GM12878 (cell line): Measurements from ENCODE around the gene KRT28. TPM values are rescaled to one million over a fixed set of nuclear protein-coding genes. Genes with fewer than 3 reads are reported as not detected.

Experiments used
- ATAC-seq: fragments of 200-7000 bp; cut with Tn5 transposase; 3 replicates; pipeline ENCODE4 v1.9.1; 2020; ENCODE audit warnings: mild to moderate bottlenecking, moderate library complexity
- BruUV-seq: library from RNA; stranded (reverse); fragments of 400-500 nt; replicated peaks from 2 replicates; lab custom pipeline; 2021; lab: Mats Ljungman, UMichigan
- CTCF ChIA-PET: fragments of 300-600 bp; sonication (Branson Sonifier 250); formaldehyde crosslinking; extraction: SDS; loops from one replicate; lab custom pipeline; 2021; ENCODE audit warnings: inconsistent platforms; lab: Yijun Ruan, JAX
- POLR2A ChIA-PET: fragments of 350-600 bp; formaldehyde crosslinking; extraction: SDS; loops from one replicate; lab custom pipeline; 2021; ENCODE audit warnings: inconsistent platforms; lab: Charles Lee
- RAD21 ChIA-PET: fragments of 300-600 bp; sonication (Branson Sonifier 250); formaldehyde crosslinking; loops from one replicate; lab custom pipeline; 2023; ENCODE audit warnings: antibody characterized with exemption; ENCODE audit not compliant: unreplicated experiment; lab: Charles Lee
- SMC1A ChIA-PET: fragments of 300-600 bp; sonication (Branson Sonifier 250); formaldehyde crosslinking; loops from one replicate; lab custom pipeline; 2023; ENCODE audit not compliant: unreplicated experiment, uncharacterized antibody; lab: Charles Lee
- DNase-seq: peaks from one replicate; pipeline ENCODE4 v3.0.0-alpha.2; 2011; ENCODE audit warnings: low read depth, low spot score
- FAIRE-seq: peaks from 3 replicates; lab custom pipeline; 2011; peaks lifted over from hg19 to GRCh38; lab: Jason Lieb, UNC
- H2AFZ ChIP-seq: 2 replicates; pipeline ENCODE4 v1.6.0; 2011; ENCODE audit warnings: low read depth, low read length, control low read depth; ENCODE audit not compliant: control insufficient read depth
- H3K27ac ChIP-seq: 2 replicates; pipeline ENCODE4 v1.5.1; 2011; ENCODE audit warnings: control low read depth; ENCODE audit not compliant: control insufficient read depth, insufficient read depth
- H3K27me3 ChIP-seq, 2 experiments: replicated peaks in 1 of 2; 2 replicates each; pipeline versions ENCODE4 v1.6.0 to v1.6.1; 2011; ENCODE audit warnings: low read length in 1 of 2; ENCODE audit not compliant: control insufficient read depth in 2 of 2, insufficient read depth in 2 of 2
- H3K36me3 ChIP-seq, 2 experiments: 2 replicates each; pipeline ENCODE4 v1.5.1; 2011; ENCODE audit warnings: low read length in 1 of 2; ENCODE audit not compliant: control insufficient read depth in 2 of 2, insufficient read depth in 2 of 2
- H3K4me1 ChIP-seq: 2 replicates; pipeline ENCODE4 v1.6.1; 2011; ENCODE audit warnings: mild to moderate bottlenecking, low read length, moderate library complexity, mixed read lengths; ENCODE audit not compliant: control insufficient read depth, insufficient read depth
- H3K4me2 ChIP-seq: 2 replicates; pipeline ENCODE4 v1.6.0; 2011; ENCODE audit warnings: control low read depth; ENCODE audit not compliant: control insufficient read depth, insufficient read depth
- H3K4me3 ChIP-seq: fragments of 200-600 bp; sonication (generic); 2 replicates; pipeline ENCODE4 v1.5.1; 2016
- H3K79me2 ChIP-seq: 2 replicates; pipeline ENCODE4 v1.6.0; 2011; ENCODE audit warnings: low read length; ENCODE audit not compliant: control insufficient read depth, insufficient read depth
- H3K9ac ChIP-seq: 2 replicates; pipeline ENCODE4 v1.8.0; 2011; ENCODE audit warnings: low read length, control low read depth, mixed read lengths; ENCODE audit not compliant: control insufficient read depth, insufficient read depth
- H3K9me3 ChIP-seq: replicated peaks from 3 replicates; pipeline ENCODE4 v1.5.1; 2011; ENCODE audit warnings: mild to moderate bottlenecking, low read length; ENCODE audit not compliant: control insufficient read depth, insufficient read depth
- H4K20me1 ChIP-seq: 2 replicates; pipeline ENCODE4 v1.6.0; 2011; ENCODE audit not compliant: control insufficient read depth, insufficient read depth
- BHLHE40 ChIP-seq, 2 experiments: fragments of 450-650 bp in 1 of 2; IDR thresholded peaks; 2 replicates each; pipeline ENCODE4 v1.6.1; 2011 to 2017; ENCODE audit warnings: low read depth in 2 of 2, borderline replicate concordance in 1 of 2, improper control_type of control experiment in 1 of 2, low read length in 1 of 2, mild to moderate bottlenecking in 1 of 2
- BRCA1 ChIP-seq: IDR thresholded peaks from 2 replicates; pipeline ENCODE4 v1.6.1; 2011; ENCODE audit warnings: low read depth, low read length, improper control_type of control experiment
- CEBPB ChIP-seq, 2 experiments: fragments of 150-350 bp in 1 of 2; IDR thresholded peaks; 2 replicates each; pipeline ENCODE4 v1.6.1; 2012 to 2014; ENCODE audit warnings: low read depth in 2 of 2, low read length in 2 of 2, borderline replicate concordance in 1 of 2, inconsistent platforms in 1 of 2
- EGR1 ChIP-seq, 2 experiments: IDR thresholded peaks; 1 replicate in 1 of 2; 2 replicates in 1 of 2; pipeline ENCODE4 v1.6.1; 2011 to 2012; ENCODE audit warnings: low read depth in 2 of 2, low read length in 2 of 2, borderline replicate concordance in 1 of 2, mild to moderate bottlenecking in 1 of 2, moderate library complexity in 1 of 2
- EP300 ChIP-seq, 2 experiments: fragments of 150-350 bp in 1 of 2; IDR thresholded peaks; 2 replicates each; pipeline ENCODE4 v1.6.1; 2011 to 2012; ENCODE audit warnings: low read depth in 2 of 2, low read length in 2 of 2, borderline replicate concordance in 1 of 2, improper control_type of control experiment in 1 of 2, inconsistent platforms in 1 of 2; ENCODE audit not compliant: control insufficient read depth in 1 of 2
- EZH2 ChIP-seq: IDR thresholded peaks from 2 replicates; pipeline ENCODE4 v1.6.1; 2012; ENCODE audit warnings: low read depth, mild to moderate bottlenecking, control low read depth, inconsistent platforms, low read length, borderline replicate concordance; ENCODE audit not compliant: control insufficient read depth
- KLF5 ChIP-seq: fragments of 450-650 bp; IDR thresholded peaks from 2 replicates; pipeline ENCODE4 v1.6.1; 2014; ENCODE audit warnings: mild to moderate bottlenecking; ENCODE audit not compliant: partially characterized antibody
- LARP7 ChIP-seq: fragments of 450-650 bp; IDR thresholded peaks from 2 replicates; pipeline ENCODE4 v1.6.1; 2017; ENCODE audit warnings: mild to moderate bottlenecking
- MEF2B ChIP-seq: fragments of 450-650 bp; IDR thresholded peaks from 2 replicates; pipeline ENCODE4 v1.6.1; 2018; ENCODE audit warnings: mild to moderate bottlenecking, moderate library complexity; ENCODE audit not compliant: partially characterized antibody, poor library complexity, severe bottlenecking
- NFYB ChIP-seq: IDR thresholded peaks from 2 replicates; pipeline ENCODE4 v1.6.1; 2011; ENCODE audit warnings: low read depth, mild to moderate bottlenecking, low read length, improper control_type of control experiment, moderate library complexity; ENCODE audit not compliant: insufficient read depth
- POLR2AphosphoS2 ChIP-seq: IDR thresholded peaks from 2 replicates; pipeline ENCODE4 v1.6.1; 2011; ENCODE audit warnings: low read depth, mild to moderate bottlenecking, low read length, improper control_type of control experiment, moderate library complexity
- SP1 ChIP-seq: IDR thresholded peaks from one replicate; pipeline ENCODE4 v1.6.1; 2011; ENCODE audit warnings: low read depth, low read length
- ZNF274 ChIP-seq: IDR thresholded peaks from one replicate; pipeline ENCODE4 v1.8.0; 2011; ENCODE audit not compliant: insufficient read length, insufficient read depth
- in situ Hi-C: fragments of 300-500 bp; cut with MboI; formaldehyde crosslinking; loops from 9 replicates; pipeline ENCODE4 v1.14.3; 2018; ENCODE audit warnings: mixed read lengths
- intact Hi-C: fragments of 100-400 bp; cut with micrococcal nuclease; formaldehyde crosslinking; loops from one replicate; pipeline ENCODE4 v1.14.2; 2022; ENCODE audit not compliant: unreplicated experiment
- polyA plus RNA-seq, 11 experiments: library from polyadenylated mRNA; depleted of rRNA in 4 of 11; unstranded in 6 of 11; stranded (reverse) in 5 of 11; fragments of >200 nt; fragmentation: Nextera tagmentation in 4 of 11; fragmentation: Illumina TruSeq in 1 of 11; extraction: Ambion mirVana in 4 of 11; extraction: Trizol in 1 of 11; gene quantifications; 1 replicate in 1 of 11; 2 replicates in 10 of 11; pipeline versions ENCODE4 v1.2.1 to v1.2.3, GENCODE V29; 2011 to 2016; ENCODE audit warnings: inconsistent platforms in 2 of 11, missing spikeins in 2 of 11, low read depth in 1 of 11
- total RNA-seq, 4 experiments: library from RNA; depleted of rRNA in 3 of 4; stranded (reverse); fragments of >200 nt in 3 of 4; fragmentation: Illumina TruSeq in 1 of 4; extraction: Trizol in 1 of 4; gene quantifications; 2 replicates each; pipeline versions ENCODE4 v1.2.1 to v1.2.3, GENCODE V29; 2013 to 2021
- TF ChIP-seq, protein P1 (sequence below): fragments of 450-650 bp; IDR thresholded peaks from 2 replicates; pipeline ENCODE4 v1.6.1; 2017; ENCODE audit warnings: antibody characterized with exemption, mild to moderate bottlenecking, moderate library complexity
- TF ChIP-seq, protein P2 (sequence below): fragments of 450-650 bp; IDR thresholded peaks from 2 replicates; pipeline ENCODE4 v1.6.1; 2017; ENCODE audit warnings: borderline replicate concordance

The KRT28 gene
- total and polyA plus RNA-seq, 10 of the 15 experiments (the other 5 are each of a cell fraction or from before 2014, with no cell fraction given), result not detected

DNA sequence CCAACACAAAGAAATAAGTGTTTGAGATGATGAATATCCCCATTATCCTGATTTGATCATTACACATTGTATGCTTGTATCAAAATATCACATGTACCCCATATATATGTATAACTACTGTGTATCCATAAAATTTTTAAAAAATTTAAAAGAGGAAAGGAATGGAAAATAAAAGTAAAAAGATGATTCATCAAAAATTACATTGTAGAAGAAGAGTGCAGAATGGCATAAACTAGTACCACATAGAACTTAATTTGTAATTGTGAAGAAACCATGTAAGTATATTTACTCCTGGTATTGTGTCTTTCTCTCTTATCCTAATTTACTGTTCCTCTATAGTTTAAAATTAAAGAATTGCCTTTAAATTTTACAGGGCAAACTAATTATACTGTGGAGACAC is 34.1 kb upstream of the KRT28 start:
- Histone ChIP-seq H4K20me1 (no peaks in the 10 kb centered on the region), H3K4me3 (no peak overlapping the region), H3K9me3 (no peaks in the 10 kb centered on the region), H3K27me3 (no peaks in the 10 kb centered on the region), H3K36me3 (peaks cover 0 to 3% of the 10 kb centered on the region in 2 experiments; a peak in 1 of 4 replicates), H3K27ac (no peak overlapping the region), H3K4me1 (no peaks in the 10 kb centered on the region), H2AFZ (no peak overlapping the region), H3K9ac (no peak overlapping the region), H3K4me2 (no peak overlapping the region), H3K79me2 (no peaks in the 10 kb centered on the region)
- BruUV-seq, result no TSS peak
- intact Hi-C loops, result no loop called here
- in situ Hi-C loops, result no loop called here
- ChIA-PET SMC1A (no interaction called here), POLR2A (no interaction called here), CTCF (interaction anchor here (0.9 kb wide), 1 partner anchor 830 kb away, joined by 3 read pairs; no protein-coding TSS in a partner anchor), RAD21 (no interaction called here)
- no peak for FAIRE-seq
- no peak for TF ChIP-seq POLR2AphosphoS2
- TF ChIP-seq, protein P1, sequence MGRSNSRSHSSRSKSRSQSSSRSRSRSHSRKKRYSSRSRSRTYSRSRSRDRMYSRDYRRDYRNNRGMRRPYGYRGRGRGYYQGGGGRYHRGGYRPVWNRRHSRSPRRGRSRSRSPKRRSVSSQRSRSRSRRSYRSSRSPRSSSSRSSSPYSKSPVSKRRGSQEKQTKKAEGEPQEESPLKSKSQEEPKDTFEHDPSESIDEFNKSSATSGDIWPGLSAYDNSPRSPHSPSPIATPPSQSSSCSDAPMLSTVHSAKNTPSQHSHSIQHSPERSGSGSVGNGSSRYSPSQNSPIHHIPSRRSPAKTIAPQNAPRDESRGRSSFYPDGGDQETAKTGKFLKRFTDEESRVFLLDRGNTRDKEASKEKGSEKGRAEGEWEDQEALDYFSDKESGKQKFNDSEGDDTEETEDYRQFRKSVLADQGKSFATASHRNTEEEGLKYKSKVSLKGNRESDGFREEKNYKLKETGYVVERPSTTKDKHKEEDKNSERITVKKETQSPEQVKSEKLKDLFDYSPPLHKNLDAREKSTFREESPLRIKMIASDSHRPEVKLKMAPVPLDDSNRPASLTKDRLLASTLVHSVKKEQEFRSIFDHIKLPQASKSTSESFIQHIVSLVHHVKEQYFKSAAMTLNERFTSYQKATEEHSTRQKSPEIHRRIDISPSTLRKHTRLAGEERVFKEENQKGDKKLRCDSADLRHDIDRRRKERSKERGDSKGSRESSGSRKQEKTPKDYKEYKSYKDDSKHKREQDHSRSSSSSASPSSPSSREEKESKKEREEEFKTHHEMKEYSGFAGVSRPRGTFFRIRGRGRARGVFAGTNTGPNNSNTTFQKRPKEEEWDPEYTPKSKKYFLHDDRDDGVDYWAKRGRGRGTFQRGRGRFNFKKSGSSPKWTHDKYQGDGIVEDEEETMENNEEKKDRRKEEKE, result no peak
- TF ChIP-seq KLF5, result no peak
- TF ChIP-seq NFYB, result no peak
- no peak for TF ChIP-seq EGR1 (IDR thresholded peaks at IDR 0.05; ENCODE audit: borderline replicate concordance in 1 of 2, low read depth in 2 of 2, low read length in 2 of 2)
- no peak for TF ChIP-seq MEF2B
- TF ChIP-seq, protein P2, sequence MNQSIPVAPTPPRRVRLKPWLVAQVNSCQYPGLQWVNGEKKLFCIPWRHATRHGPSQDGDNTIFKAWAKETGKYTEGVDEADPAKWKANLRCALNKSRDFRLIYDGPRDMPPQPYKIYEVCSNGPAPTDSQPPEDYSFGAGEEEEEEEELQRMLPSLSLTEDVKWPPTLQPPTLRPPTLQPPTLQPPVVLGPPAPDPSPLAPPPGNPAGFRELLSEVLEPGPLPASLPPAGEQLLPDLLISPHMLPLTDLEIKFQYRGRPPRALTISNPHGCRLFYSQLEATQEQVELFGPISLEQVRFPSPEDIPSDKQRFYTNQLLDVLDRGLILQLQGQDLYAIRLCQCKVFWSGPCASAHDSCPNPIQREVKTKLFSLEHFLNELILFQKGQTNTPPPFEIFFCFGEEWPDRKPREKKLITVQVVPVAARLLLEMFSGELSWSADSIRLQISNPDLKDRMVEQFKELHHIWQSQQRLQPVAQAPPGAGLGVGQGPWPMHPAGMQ, result no peak
- no peak for TF ChIP-seq BRCA1
- TF ChIP-seq SP1, result no peak
- TF ChIP-seq EP300 (IDR thresholded peaks at IDR 0.05; ENCODE audit: borderline replicate concordance in 1 of 2, control insufficient read depth in 1 of 2, low read depth in 2 of 2, low read length in 2 of 2), result no peak
- no peak for TF ChIP-seq CEBPB (IDR thresholded peaks at IDR 0.05; ENCODE audit: borderline replicate concordance in 1 of 2, low read depth in 2 of 2, low read length in 2 of 2)
- TF ChIP-seq LARP7, result no peak
- TF ChIP-seq EZH2, result no peak
- no peak for TF ChIP-seq ZNF274
- no peak for TF ChIP-seq BHLHE40 (IDR thresholded peaks at IDR 0.05; ENCODE audit: borderline replicate concordance in 1 of 2, low read depth in 2 of 2, low read length in 1 of 2)
- DNase-seq, result no peak
- no peak for ATAC-seq
